GM23248 (cell line): ENCODE results near the gene UBXN1. TPM values are rescaled to one million over a fixed set of nuclear protein-coding genes. Genes with fewer than 3 reads are reported as not detected.

Experiments
- DNase-seq: peaks from one replicate; pipeline ENCODE4 v3.0.0-alpha.2; 2015
- H2AFZ ChIP-seq: fragments of 200-600 bp; sonication (generic); 2 replicates; pipeline ENCODE4 v1.6.1; 2016; ENCODE audit warnings: antibody characterized with exemption
- H3F3A ChIP-seq: fragments of 200-600 bp; sonication (generic); 2 replicates; pipeline ENCODE4 v1.6.1; 2016; ENCODE audit warnings: mild to moderate bottlenecking, antibody characterized with exemption, mixed run types; ENCODE audit not compliant: insufficient read depth
- H3K27ac ChIP-seq: fragments of 200-600 bp; sonication (generic); 2 replicates; pipeline ENCODE4 v1.5.1; 2016; ENCODE audit warnings: mild to moderate bottlenecking
- H3K27me3 ChIP-seq: fragments of 200-600 bp; sonication (generic); replicated peaks from 2 replicates; pipeline ENCODE4 v1.6.1; 2016; ENCODE audit warnings: mild to moderate bottlenecking; ENCODE audit not compliant: insufficient read depth
- H3K36me3 ChIP-seq: fragments of 200-600 bp; sonication (generic); 2 replicates; pipeline ENCODE4 v1.6.1; 2016; ENCODE audit warnings: low read depth, mild to moderate bottlenecking
- H3K4me1 ChIP-seq: fragments of 200-600 bp; sonication (generic); 2 replicates; pipeline ENCODE4 v1.6.1; 2016; ENCODE audit warnings: mild to moderate bottlenecking; ENCODE audit not compliant: insufficient read depth
- H3K4me2 ChIP-seq: fragments of 200-600 bp; sonication (generic); one replicate; pipeline ENCODE4 v1.6.1; 2016; ENCODE audit warnings: mild to moderate bottlenecking; ENCODE audit not compliant: unreplicated experiment
- H3K4me3 ChIP-seq: fragments of 200-600 bp; sonication (generic); 2 replicates; pipeline ENCODE4 v1.5.1; 2016; ENCODE audit warnings: mild to moderate bottlenecking
- H3K79me2 ChIP-seq: fragments of 200-600 bp; sonication (generic); 2 replicates; pipeline ENCODE4 v1.6.1; 2016; ENCODE audit warnings: mild to moderate bottlenecking; ENCODE audit not compliant: insufficient read depth
- H3K9ac ChIP-seq: fragments of 200-600 bp; sonication (generic); 2 replicates; pipeline ENCODE4 v1.6.1; 2016; ENCODE audit warnings: mild to moderate bottlenecking
- H3K9me2 ChIP-seq: fragments of 200-600 bp; sonication (generic); 2 replicates; pipeline ENCODE4 v1.6.1; 2016; ENCODE audit warnings: mixed run types, mild to moderate bottlenecking, moderate library complexity; ENCODE audit not compliant: insufficient read depth
- H3K9me3 ChIP-seq: fragments of 200-600 bp; sonication (generic); one replicate; pipeline ENCODE4 v1.6.1; 2017; ENCODE audit warnings: low read depth
- H4K20me1 ChIP-seq: fragments of 200-600 bp; sonication (generic); 2 replicates; pipeline ENCODE4 v1.6.0; 2016; ENCODE audit not compliant: insufficient read depth
- EZH2 ChIP-seq: fragments of 200-600 bp; sonication (generic); IDR thresholded peaks from 2 replicates; pipeline ENCODE4 v1.6.1; 2018; ENCODE audit warnings: antibody characterized with exemption, mild to moderate bottlenecking; ENCODE audit not compliant: insufficient read depth, poor library complexity, severe bottlenecking
- EZH2phosphoT487 ChIP-seq: fragments of 200-600 bp; sonication (generic); IDR thresholded peaks from 2 replicates; pipeline ENCODE4 v1.6.1; 2018; ENCODE audit warnings: antibody characterized with exemption, moderate library complexity, mild to moderate bottlenecking, low read depth; ENCODE audit not compliant: insufficient read depth
- WGBS, 2 experiments: methylation state at CpG; one replicate each; pipeline ENCODE4 v1.1.6; 2015 to 2017; ENCODE audit warnings: low lambda C conversion rate in 2 of 2, low coverage in 1 of 2; ENCODE audit errors: missing lambda C conversion rate in 2 of 2; 5-methylcytosine and 5-hydroxymethylcytosine counted together
- in situ Hi-C: fragments of 300-500 bp; cut with MboI; formaldehyde crosslinking; loops from 2 replicates; pipeline ENCODE4 v1.15.0; 2020
- polyA plus RNA-seq: library from polyadenylated mRNA; unstranded; fragments of >200 nt; fragmentation: Nextera tagmentation; extraction: Ambion mirVana; gene quantifications from 2 replicates; pipeline ENCODE4 v1.2.1, GENCODE V29; 2016
- total RNA-seq: library from RNA; depleted of rRNA; stranded (reverse); fragments of >200 nt; shearing (Covaris generic); gene quantifications from 2 replicates; pipeline ENCODE4 v1.2.3, GENCODE V29; 2014

The UBXN1 gene
- total and polyA plus RNA-seq, 2 experiments from 2014 or later = 85.3 to 135 TPM

GRCh38 chr11:62648967-62649364 lies 29.9 kb downstream of the UBXN1 start:
- Histone ChIP-seq H3K4me2 (no peak overlapping the region), H4K20me1 (no peaks in the 10 kb centered on the region), H3K27me3 (no peaks in the 10 kb centered on the region), H3F3A (peaks cover 10% of the 10 kb centered on the region; the same call in 1 of the 2 replicates), H3K27ac (no peak overlapping the region), H3K4me1 (peaks cover 25% of the 10 kb centered on the region), H3K36me3 (no peaks in the 10 kb centered on the region; the same call in 1 of the 2 replicates), H3K79me2 (peaks cover 67% of the 10 kb centered on the region), H3K9ac (no peak overlapping the region), H3K9me2 (no peaks in the 10 kb centered on the region), H2AFZ (no peak overlapping the region), H3K4me3 (no peak overlapping the region), H3K9me3 (no peaks in the 10 kb centered on the region)
- TF ChIP-seq EZH2phosphoT487 (no peak), EZH2 (no peak)
- in situ Hi-C loops = no loop called here
- DNase-seq = no peak
- WGBS, 2 experiments = 82 to 83% methylated on average over 11 of the region's 11 CpGs

- Histone ChIP-seq H3K9me3 (no peaks in the 10 kb centered on the region), H3K4me3 (no peak overlapping the region), H3K9ac (0 out of 2 replicates have a peak overlapping the region, but pooled peaks have one; percentile 13), H3K4me2 (no peak overlapping the region), H3F3A (peaks cover 10% of the 10 kb centered on the region; the same call in 1 of the 2 replicates), H3K27me3 (no peaks in the 10 kb centered on the region), H2AFZ (no peak overlapping the region), H3K36me3 (no peaks in the 10 kb centered on the region; the same call in 1 of the 2 replicates), H3K79me2 (peaks cover 73% of the 10 kb centered on the region), H3K9me2 (no peaks in the 10 kb centered on the region), H4K20me1 (no peaks in the 10 kb centered on the region), H3K27ac (no peak overlapping the region; the same call in 1 of the 2 replicates), H3K4me1 (peaks cover 25% of the 10 kb centered on the region)
- 85 to 87% methylated on average over 24 of the region's 24 CpGs for WGBS, 2 experiments
- TF ChIP-seq EZH2phosphoT487 (no peak), EZH2 (no peak)
- in situ Hi-C loops = no loop called here
- DNase-seq = no peak
These were observed 30.5 kb downstream of the UBXN1 start for GRCh38 chr11:62648185-62648966.

- peaks cover 5% of the 10 kb centered on the region for H3K36me3 ChIP-seq
- WGBS, 2 experiments = 33 to 41% methylated on average over 6 of the region's 6 CpGs
- H3K27me3 ChIP-seq = no peaks in the 10 kb centered on the region
- peak overlapping the region; percentile 73 for H3K27ac ChIP-seq
- peaks cover 10% of the 10 kb centered on the region; the same call in 1 of the 2 replicates for H3F3A ChIP-seq
- H3K79me2 ChIP-seq = peaks cover 76% of the 10 kb centered on the region
- in situ Hi-C loops = no loop called here
- no peaks in the 10 kb centered on the region for H4K20me1 ChIP-seq
- no peaks in the 10 kb centered on the region for H3K9me3 ChIP-seq
- peak; percentile 63 for DNase-seq
- peaks cover 25% of the 10 kb centered on the region for H3K4me1 ChIP-seq
- no peak overlapping the region for H3K4me3 ChIP-seq
- H3K9ac ChIP-seq = 0 out of 2 replicates have a peak overlapping the region, but pooled peaks have one; percentile 13
- H3K9me2 ChIP-seq = no peaks in the 10 kb centered on the region
- no peak overlapping the region for H2AFZ ChIP-seq
- H3K4me2 ChIP-seq = no peak overlapping the region
- TF ChIP-seq EZH2 (no peak), EZH2phosphoT487 (no peak)
These were observed 31.3 kb downstream of the UBXN1 start for GRCh38 chr11:62647609-62648005.

GRCh38 chr11:62646825-62647608 lies 31.9 kb downstream of the UBXN1 start:
- Histone ChIP-seq H3K27ac (peak overlapping the region; percentile 73), H3K4me1 (peaks cover 21% of the 10 kb centered on the region), H3K4me2 (peak overlapping the region; percentile 64)

More at GRCh38 chr11:62646825-62647608, 31.9 kb downstream of the UBXN1 start:
- H3K9ac ChIP-seq = peak overlapping the region; percentile 60
- H3K27me3 ChIP-seq = no peaks in the 10 kb centered on the region
- H3K79me2 ChIP-seq = peaks cover 76% of the 10 kb centered on the region
- H3F3A ChIP-seq = peaks cover 10% of the 10 kb centered on the region; the same call in 1 of the 2 replicates
- peaks cover 7% of the 10 kb centered on the region for H3K36me3 ChIP-seq
- no peaks in the 10 kb centered on the region for H3K9me3 ChIP-seq
- in situ Hi-C loops = no loop called here
- 48 to 49% methylated on average over 32 of the region's 32 CpGs for whole genome bisulfite sequencing, 2 experiments
- DNase-seq = no peak
- H2AFZ ChIP-seq = no peak overlapping the region
- H4K20me1 ChIP-seq = no peaks in the 10 kb centered on the region
- H3K9me2 ChIP-seq = no peaks in the 10 kb centered on the region
- TF ChIP-seq EZH2phosphoT487 (no peak), EZH2 (no peak)
- peak overlapping the region; percentile 32 for H3K4me3 ChIP-seq
